D721Med (cell line): Measurements from ENCODE around the gene ANK3.

Experiments
- DNase-seq: peaks from one replicate; pipeline ENCODE4 v3.0.0; 2011; ENCODE audit warnings: low spot score; ENCODE audit not compliant: insufficient read length
- FAIRE-seq: peaks from 2 replicates; lab custom pipeline; 2011; peaks lifted over from hg19 to GRCh38; lab: Jason Lieb, UNC
- TF ChIP-seq, protein P1 (sequence below): IDR thresholded peaks from 2 replicates; pipeline ENCODE4 v1.5.1; 2012; ENCODE audit warnings: mild to moderate bottlenecking, control low read depth; ENCODE audit not compliant: insufficient read depth; ENCODE audit errors: missing control alignments

The ANK3 gene

GRCh38 chr10:60363187-60363586 is 26.5 kb downstream of the ANK3 start:
- TF ChIP-seq, protein P1, sequence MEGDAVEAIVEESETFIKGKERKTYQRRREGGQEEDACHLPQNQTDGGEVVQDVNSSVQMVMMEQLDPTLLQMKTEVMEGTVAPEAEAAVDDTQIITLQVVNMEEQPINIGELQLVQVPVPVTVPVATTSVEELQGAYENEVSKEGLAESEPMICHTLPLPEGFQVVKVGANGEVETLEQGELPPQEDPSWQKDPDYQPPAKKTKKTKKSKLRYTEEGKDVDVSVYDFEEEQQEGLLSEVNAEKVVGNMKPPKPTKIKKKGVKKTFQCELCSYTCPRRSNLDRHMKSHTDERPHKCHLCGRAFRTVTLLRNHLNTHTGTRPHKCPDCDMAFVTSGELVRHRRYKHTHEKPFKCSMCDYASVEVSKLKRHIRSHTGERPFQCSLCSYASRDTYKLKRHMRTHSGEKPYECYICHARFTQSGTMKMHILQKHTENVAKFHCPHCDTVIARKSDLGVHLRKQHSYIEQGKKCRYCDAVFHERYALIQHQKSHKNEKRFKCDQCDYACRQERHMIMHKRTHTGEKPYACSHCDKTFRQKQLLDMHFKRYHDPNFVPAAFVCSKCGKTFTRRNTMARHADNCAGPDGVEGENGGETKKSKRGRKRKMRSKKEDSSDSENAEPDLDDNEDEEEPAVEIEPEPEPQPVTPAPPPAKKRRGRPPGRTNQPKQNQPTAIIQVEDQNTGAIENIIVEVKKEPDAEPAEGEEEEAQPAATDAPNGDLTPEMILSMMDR = no peak
- no peak for DNase-seq
- no peak for FAIRE-seq

DNA sequence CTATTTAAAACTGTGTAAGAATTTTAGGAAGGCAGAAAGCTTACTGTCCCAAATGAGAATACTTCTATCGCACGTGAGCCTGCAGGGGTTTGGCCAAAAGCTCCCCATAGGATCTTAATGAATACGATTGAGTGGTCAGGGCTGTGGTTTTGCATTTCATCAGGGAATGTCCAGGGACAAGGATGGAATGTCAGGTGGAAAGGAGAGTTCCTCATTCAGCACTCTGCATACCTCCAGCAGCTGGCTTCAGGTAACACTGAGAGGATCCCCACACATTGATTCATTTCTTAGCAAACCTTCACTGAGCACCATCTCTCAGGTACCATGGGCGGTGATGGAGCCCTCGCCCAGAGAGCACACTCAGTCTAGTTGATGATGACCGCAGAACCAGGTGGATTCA is 27.2 kb downstream of the ANK3 start:
- DNase-seq (no peak), FAIRE-seq (no peak)
- TF ChIP-seq, protein P1 = no peak

DNA sequence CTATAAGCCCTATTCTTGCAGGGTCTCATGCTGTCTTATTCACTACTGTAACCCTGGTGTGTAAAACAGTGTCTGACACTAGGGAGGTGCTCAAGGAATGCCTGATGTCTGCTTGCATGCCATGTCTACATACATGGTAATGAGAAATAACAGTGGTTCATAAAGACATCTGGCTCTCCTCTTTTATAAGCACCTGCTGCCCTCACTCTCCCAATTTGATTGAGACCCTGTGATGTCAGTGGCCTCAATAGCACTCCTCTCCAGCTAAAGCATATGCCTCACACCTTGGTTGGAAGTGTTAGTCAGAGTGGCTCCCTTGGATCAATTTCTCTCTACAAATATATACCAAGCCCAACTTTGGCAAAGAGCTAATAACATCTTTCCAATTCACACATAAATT is 30.6 kb downstream of the ANK3 start:
- no peak for FAIRE-seq
- TF ChIP-seq, protein P1 = no peak

GRCh38 chr10:60358282-60358681 is 31.4 kb downstream of the ANK3 start:
- DNase-seq (no peak), FAIRE-seq (no peak)
- TF ChIP-seq, protein P1 = no peak

More for the DNA sequence above, 30.6 kb downstream of the ANK3 start:
- no peak for DNase-seq

DNA sequence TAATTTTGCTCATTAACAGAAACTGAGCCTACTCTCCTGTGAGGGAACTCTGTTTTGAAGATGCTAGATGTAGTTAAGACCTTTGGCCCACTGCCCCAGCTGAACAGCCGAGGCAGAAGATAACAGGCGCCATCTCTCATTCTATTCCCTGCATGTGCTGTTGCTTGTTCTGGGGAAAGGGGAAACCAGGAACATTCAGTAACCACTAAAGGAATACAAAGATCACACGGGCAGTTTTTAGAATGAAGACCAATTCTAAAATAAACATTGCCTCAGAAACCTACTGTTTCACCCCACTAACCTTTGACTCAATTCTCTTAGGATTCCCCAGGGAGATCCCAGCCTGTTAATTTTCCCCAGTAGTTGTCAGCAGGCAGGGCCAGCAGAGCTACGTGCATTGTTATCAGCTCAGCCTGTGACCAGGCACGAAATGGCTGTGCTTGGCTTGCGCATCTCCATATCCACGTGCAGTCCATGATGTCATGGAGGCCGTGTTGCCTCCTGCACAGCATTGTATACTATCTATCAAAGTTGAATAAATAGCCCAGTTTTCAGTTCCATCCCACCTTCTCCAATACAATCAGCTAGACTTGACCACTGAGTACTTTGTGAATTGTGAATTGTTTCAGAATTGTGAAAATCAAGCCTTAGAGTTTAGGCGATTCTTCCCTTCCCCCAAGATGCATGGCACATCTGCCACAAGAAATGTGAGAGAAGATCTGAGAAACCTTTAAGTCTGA is 36.0 kb downstream of the ANK3 start:
- FAIRE-seq (no peak), DNase-seq (no peak)
- TF ChIP-seq, protein P1 = no peak

DNA sequence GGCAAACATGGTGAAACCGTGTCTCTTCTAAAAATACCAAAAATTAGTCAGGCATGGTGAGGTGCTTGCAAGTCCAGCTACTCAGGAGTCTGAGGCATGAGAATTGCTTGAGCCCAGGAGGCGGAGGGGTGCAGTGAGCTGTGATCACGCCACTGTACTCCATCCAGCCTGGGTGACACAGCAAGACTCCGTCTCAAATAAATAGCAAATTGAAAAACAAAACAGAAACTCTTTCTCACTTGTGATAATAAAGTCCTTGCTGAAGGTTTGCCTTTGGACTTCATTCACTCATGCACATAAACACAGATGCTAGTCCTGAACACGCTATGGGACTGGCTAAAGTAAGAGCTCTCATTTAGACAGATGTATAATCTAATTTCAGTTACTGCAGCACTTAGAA is 37.6 kb downstream of the ANK3 start:
- TF ChIP-seq, protein P1 = no peak
- FAIRE-seq (no peak), DNase-seq (no peak)

DNA sequence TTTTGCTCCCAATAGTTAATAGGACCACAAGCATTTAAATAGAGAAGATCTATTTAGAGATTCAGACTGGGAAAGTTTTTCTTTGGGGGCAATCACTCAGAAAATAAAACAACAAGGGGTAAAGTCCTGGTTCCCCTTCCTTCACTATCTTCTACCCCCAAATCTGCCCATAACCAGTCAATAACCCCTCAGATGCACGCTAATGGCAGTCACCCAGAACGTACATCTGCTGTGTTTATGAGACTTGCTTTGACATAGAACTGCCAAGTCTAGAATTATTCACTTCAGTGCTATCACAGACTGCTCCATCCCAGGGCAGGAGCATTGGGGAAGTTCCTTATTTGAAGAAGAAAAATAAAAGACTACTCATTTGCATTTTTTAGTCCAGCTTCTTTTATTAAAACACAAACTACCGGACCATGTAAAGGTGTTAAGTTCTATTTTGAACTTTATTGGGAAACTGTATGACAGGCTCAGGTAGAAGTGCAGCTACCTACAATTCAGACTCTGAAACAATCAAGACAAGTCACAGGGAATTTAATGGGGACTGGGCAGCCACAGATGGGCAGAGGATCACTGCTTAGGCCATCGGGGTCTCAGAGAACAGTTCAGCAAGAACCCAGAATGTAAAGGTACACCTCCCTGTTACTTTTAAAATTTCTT is 38.4 kb downstream of the ANK3 start:
- DNase-seq (no peak), FAIRE-seq (no peak)
- TF ChIP-seq, protein P1 = no peak
